ENCODE results near the gene DNAAF5. TPM values are rescaled to one million over a fixed set of nuclear protein-coding genes. Genes with fewer than 3 reads are reported as not detected.

The DNAAF5 gene
- 35.5 TPM for polyA plus RNA-seq (2013, experiment 1 of 2)
- 35.9 TPM for polyA plus RNA-seq (2013, experiment 2 of 2)

- no peak within 1 kb of the TSS for H2AK5ac ChIP-seq (ENCODE audit: low read length)
- H4K5ac ChIP-seq (ENCODE audit: low read length): no peak within 1 kb of the TSS
- H3K4me3 ChIP-seq (ENCODE audit: low read length): peak within 1 kb of the TSS; percentile 58
- no peak within 1 kb of the TSS for H2BK15ac ChIP-seq (replicated peaks; ENCODE audit: low read depth)
- H3K4ac ChIP-seq (ENCODE audit: low read depth, low read length): peak within 1 kb of the TSS; percentile 99
- H3K27ac ChIP-seq (ENCODE audit: low read depth, low read length): no peak within 1 kb of the TSS
- peaks cover 17% of the 10 kb centered on the region for H3K79me1 ChIP-seq (ENCODE audit: low read length)
- peak; percentile 91 for DNase-seq
- H2BK120ac ChIP-seq (ENCODE audit: low read depth, low read length): no peak within 1 kb of the TSS
- H3K18ac ChIP-seq (ENCODE audit: low read length): peak within 1 kb of the TSS; percentile 81
- H3K9ac ChIP-seq (ENCODE audit: low read length): peak within 1 kb of the TSS; percentile 87
- WGBS (ENCODE audit: extremely low coverage, insufficient coverage, low lambda C conversion rate): no CpG with 5 or more reads among the region's 56 CpGs
- H3K79me2 ChIP-seq (ENCODE audit: control insufficient read depth, insufficient read depth, low read length): peaks cover 27% of the 10 kb centered on the region
- H3K27me3 ChIP-seq (ENCODE audit: insufficient read depth, low read length, poor library complexity): no peaks in the 10 kb centered on the region
- H3K4me2 ChIP-seq (ENCODE audit: low read length): peak within 1 kb of the TSS; percentile 57
- peak within 1 kb of the TSS; percentile 94 for H3K56ac ChIP-seq (ENCODE audit: low read length)
- peak within 1 kb of the TSS; percentile 98 for H4K8ac ChIP-seq (ENCODE audit: low read depth, low read length)
- H3K36me3 ChIP-seq (ENCODE audit: control insufficient read depth, insufficient read depth, low read length): peaks cover 6% of the 10 kb centered on the region
- no peak within 1 kb of the TSS for H3K23ac ChIP-seq (ENCODE audit: low read length)
- no peak within 1 kb of the TSS for H2BK5ac ChIP-seq (ENCODE audit: low read length)
- H3K4me1 ChIP-seq (ENCODE audit: control insufficient read depth, low read depth, low read length): no peaks in the 10 kb centered on the region
These were observed at the start of gene DNAAF5 for GRCh38 chr7:726084-726853. DNAAF5 (plus strand) TSS chr7:726699; CDS start chr7:726721, 22 bp downstream.

- H3K4me1 ChIP-seq (ENCODE audit: control insufficient read depth, low read depth, low read length): no peaks in the 10 kb centered on the region
- no peak overlapping the region for H3K23ac ChIP-seq (ENCODE audit: low read length)
- no peak overlapping the region for H3K4me2 ChIP-seq (ENCODE audit: low read length)
- H3K18ac ChIP-seq (ENCODE audit: low read length): no peak overlapping the region
- H4K8ac ChIP-seq (ENCODE audit: low read depth, low read length): no peak overlapping the region
- DNase-seq: no peak
- H2BK5ac ChIP-seq (ENCODE audit: low read length): no peak overlapping the region
- H3K79me1 ChIP-seq (ENCODE audit: low read length): no peaks in the 10 kb centered on the region
- H3K27ac ChIP-seq (ENCODE audit: low read depth, low read length): no peak overlapping the region
- no peaks in the 10 kb centered on the region for H3K79me2 ChIP-seq (ENCODE audit: control insufficient read depth, insufficient read depth, low read length)
- WGBS (ENCODE audit: extremely low coverage, insufficient coverage, low lambda C conversion rate): no CpG with 5 or more reads among the region's 23 CpGs
- peaks cover 2% of the 10 kb centered on the region for H3K36me3 ChIP-seq (ENCODE audit: control insufficient read depth, insufficient read depth, low read length)
- H3K27me3 ChIP-seq (ENCODE audit: insufficient read depth, low read length, poor library complexity): no peaks in the 10 kb centered on the region
- H3K9ac ChIP-seq (ENCODE audit: low read length): no peak overlapping the region
- H3K56ac ChIP-seq (ENCODE audit: low read length): no peak overlapping the region
- H4K5ac ChIP-seq (ENCODE audit: low read length): no peak overlapping the region
- no peak overlapping the region for H2BK15ac ChIP-seq (replicated peaks; ENCODE audit: low read depth)
- no peak overlapping the region for H2AK5ac ChIP-seq (ENCODE audit: low read length)
- H3K4me3 ChIP-seq (ENCODE audit: low read length): no peak overlapping the region
- H2BK120ac ChIP-seq (ENCODE audit: low read depth, low read length): no peak overlapping the region
- no peak overlapping the region for H3K4ac ChIP-seq (ENCODE audit: low read depth, low read length)
These were observed 49.5 kb upstream of the DNAAF5 start for GRCh38 chr7:676972-677385.

- H3K27me3 ChIP-seq (ENCODE audit: insufficient read depth, low read length, poor library complexity): no peaks in the 10 kb centered on the region
- H3K79me2 ChIP-seq (ENCODE audit: control insufficient read depth, insufficient read depth, low read length): no peaks in the 10 kb centered on the region
- no peaks in the 10 kb centered on the region for H3K4me1 ChIP-seq (ENCODE audit: control insufficient read depth, low read depth, low read length)
- peaks cover 2% of the 10 kb centered on the region for H3K36me3 ChIP-seq (ENCODE audit: control insufficient read depth, insufficient read depth, low read length)
- H3K56ac ChIP-seq (ENCODE audit: low read length): no peak overlapping the region
- no peaks in the 10 kb centered on the region for H3K79me1 ChIP-seq (ENCODE audit: low read length)
- H3K4me2 ChIP-seq (ENCODE audit: low read length): no peak overlapping the region
- no CpG with 5 or more reads among the region's 25 CpGs for WGBS (ENCODE audit: extremely low coverage, insufficient coverage, low lambda C conversion rate)
- no peak overlapping the region for H3K27ac ChIP-seq (ENCODE audit: low read depth, low read length)
- no peak overlapping the region for H4K8ac ChIP-seq (ENCODE audit: low read depth, low read length)
- no peak for DNase-seq
- no peak overlapping the region for H3K9ac ChIP-seq (ENCODE audit: low read length)
- H2BK5ac ChIP-seq (ENCODE audit: low read length): no peak overlapping the region
- no peak overlapping the region for H3K18ac ChIP-seq (ENCODE audit: low read length)
- no peak overlapping the region for H3K4ac ChIP-seq (ENCODE audit: low read depth, low read length)
- H4K5ac ChIP-seq (ENCODE audit: low read length): no peak overlapping the region
- H2BK15ac ChIP-seq (replicated peaks; ENCODE audit: low read depth): no peak overlapping the region
- H2BK120ac ChIP-seq (ENCODE audit: low read depth, low read length): no peak overlapping the region
- no peak overlapping the region for H3K23ac ChIP-seq (ENCODE audit: low read length)
- H2AK5ac ChIP-seq (ENCODE audit: low read length): no peak overlapping the region
- H3K4me3 ChIP-seq (ENCODE audit: low read length): no peak overlapping the region
These were observed 45.9 kb upstream of the DNAAF5 start for GRCh38 chr7:680411-681127.

DNA sequence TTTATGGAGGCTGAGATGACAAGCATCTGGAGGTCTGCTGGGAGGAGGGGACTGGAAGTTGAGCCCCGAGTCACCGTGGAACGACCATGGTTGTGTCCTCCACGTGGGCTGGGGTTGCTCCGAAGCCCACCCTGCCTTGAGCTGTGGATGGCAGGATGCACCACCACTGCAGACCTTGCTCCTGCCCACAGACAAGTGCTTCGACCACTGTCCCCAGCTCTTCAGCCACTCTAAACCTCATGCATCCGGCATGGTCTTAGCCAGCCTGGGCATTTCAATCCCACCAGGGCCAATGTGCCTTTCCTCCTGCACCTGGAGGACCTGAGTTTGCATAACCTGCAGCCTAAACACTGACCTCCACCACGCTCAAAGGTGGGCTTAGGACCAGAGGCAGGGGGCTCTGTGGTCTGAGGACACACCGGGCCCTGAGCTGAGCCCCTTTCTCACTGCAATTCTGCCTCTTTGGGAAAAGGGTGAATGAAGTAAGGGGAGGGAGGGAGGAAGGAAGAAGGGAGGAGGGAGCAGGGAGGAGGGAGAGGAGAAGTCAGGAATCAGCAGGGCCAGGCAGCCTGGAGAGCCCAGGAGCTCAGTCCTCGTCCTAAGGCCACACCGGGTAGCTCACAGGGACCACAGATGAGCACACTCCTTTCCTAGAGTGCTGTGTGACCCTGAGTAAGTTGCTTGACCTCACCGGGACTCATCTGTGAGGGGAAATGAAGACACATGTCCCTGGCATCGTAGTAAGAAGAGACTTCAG lies 44.8 kb upstream of the DNAAF5 start:
- H2BK120ac ChIP-seq (ENCODE audit: low read depth, low read length): no peak overlapping the region
- no peak overlapping the region for H3K27ac ChIP-seq (ENCODE audit: low read depth, low read length)
- peaks cover 2% of the 10 kb centered on the region for H3K36me3 ChIP-seq (ENCODE audit: control insufficient read depth, insufficient read depth, low read length)
- no peak overlapping the region for H3K56ac ChIP-seq (ENCODE audit: low read length)
- no peaks in the 10 kb centered on the region for H3K79me1 ChIP-seq (ENCODE audit: low read length)
- no peak overlapping the region for H3K4me2 ChIP-seq (ENCODE audit: low read length)
- H3K23ac ChIP-seq (ENCODE audit: low read length): no peak overlapping the region
- no peak overlapping the region for H3K4me3 ChIP-seq (ENCODE audit: low read length)
- WGBS (ENCODE audit: extremely low coverage, insufficient coverage, low lambda C conversion rate): no CpG with 5 or more reads among the region's 13 CpGs
- no peak overlapping the region for H3K9ac ChIP-seq (ENCODE audit: low read length)
- H2BK5ac ChIP-seq (ENCODE audit: low read length): no peak overlapping the region
- H3K27me3 ChIP-seq (ENCODE audit: insufficient read depth, low read length, poor library complexity): no peaks in the 10 kb centered on the region
- H3K79me2 ChIP-seq (ENCODE audit: control insufficient read depth, insufficient read depth, low read length): no peaks in the 10 kb centered on the region
- DNase-seq: no peak
- H4K8ac ChIP-seq (ENCODE audit: low read depth, low read length): no peak overlapping the region
- H3K4ac ChIP-seq (ENCODE audit: low read depth, low read length): no peak overlapping the region
- H2AK5ac ChIP-seq (ENCODE audit: low read length): no peak overlapping the region
- H4K5ac ChIP-seq (ENCODE audit: low read length): no peak overlapping the region
- no peaks in the 10 kb centered on the region for H3K4me1 ChIP-seq (ENCODE audit: control insufficient read depth, low read depth, low read length)
- H3K18ac ChIP-seq (ENCODE audit: low read length): no peak overlapping the region
- no peak overlapping the region for H2BK15ac ChIP-seq (replicated peaks; ENCODE audit: low read depth)

- Histone ChIP-seq H3K9ac (ENCODE audit: low read length) (no peak overlapping the region), H3K18ac (ENCODE audit: low read length) (no peak overlapping the region), H3K79me2 (ENCODE audit: control insufficient read depth, insufficient read depth, low read length) (no peaks in the 10 kb centered on the region), H3K27ac (ENCODE audit: low read depth, low read length) (no peak overlapping the region), H3K23ac (ENCODE audit: low read length) (no peak overlapping the region), H2BK120ac (ENCODE audit: low read depth, low read length) (no peak overlapping the region), H3K4me2 (ENCODE audit: low read length) (no peak overlapping the region), H3K4ac (ENCODE audit: low read depth, low read length) (no peak overlapping the region), H2AK5ac (ENCODE audit: low read length) (no peak overlapping the region), H4K5ac (ENCODE audit: low read length) (no peak overlapping the region), H3K27me3 (ENCODE audit: insufficient read depth, low read length, poor library complexity) (no peaks in the 10 kb centered on the region), H3K4me1 (ENCODE audit: control insufficient read depth, low read depth, low read length) (no peaks in the 10 kb centered on the region), H2BK5ac (ENCODE audit: low read length) (no peak overlapping the region), H2BK15ac (replicated peaks; ENCODE audit: low read depth) (no peak overlapping the region), H3K56ac (ENCODE audit: low read length) (no peak overlapping the region), H3K36me3 (ENCODE audit: control insufficient read depth, insufficient read depth, low read length) (peaks cover 2% of the 10 kb centered on the region), H4K8ac (ENCODE audit: low read depth, low read length) (no peak overlapping the region), H3K4me3 (ENCODE audit: low read length) (no peak overlapping the region), H3K79me1 (ENCODE audit: low read length) (no peaks in the 10 kb centered on the region)
- WGBS (ENCODE audit: extremely low coverage, insufficient coverage, low lambda C conversion rate): no CpG with 5 or more reads among the region's 11 CpGs
- DNase-seq: no peak
These were observed 43.7 kb upstream of the DNAAF5 start for GRCh38 chr7:682810-683209.

All from mesendoderm (in vitro differentiated cells).